Left colon (tissue), 2 donors: ENCODE results near the gene SYT1. TPM values are rescaled to one million over a fixed set of nuclear protein-coding genes. Genes with fewer than 3 reads are reported as not detected.
"Not testable (repeated sequence)": the region's sequence is repeated elsewhere in the genome, so short reads cannot be mapped to it uniquely, and the experiment has no call there.

Source experiments
- ATAC-seq: fragments of 200-7000 bp; cut with Tn5 transposase; one replicate; pipeline ENCODE4 v1.9.1; 2020; ENCODE audit warnings: mild to moderate bottlenecking, moderate library complexity
- DNase-seq, 2 donors: peaks; one replicate each; pipeline ENCODE4 v3.0.0-alpha.2; 2020
- intact Hi-C, 2 donors: fragments of 100-400 bp; cut with DNase I in 1 of 2; cut with micrococcal nuclease in 1 of 2; formaldehyde crosslinking; loops; one replicate each; pipeline versions ENCODE4 v1.11.2 to v1.14.0; 2022; cut with DNase I, micrococcal nuclease
- total RNA-seq, 2 donors: library from RNA; stranded (reverse); fragmentation: NEBNext Ultra II Directional; extraction: Animal tissue kit (Norgen Biotek cat#: 25700); gene quantifications; one replicate each; pipeline ENCODE4 v1.2.1, GENCODE V29; 2021
- donor health status: DM: no; HTN: no; CAD: no.
- donor health status: DM: yes; HTN: yes; CAD: no.

SYT1 gene
- total RNA-seq, 2 donors from 2014 or later = 0.92 to 1.5 TPM

DNA sequence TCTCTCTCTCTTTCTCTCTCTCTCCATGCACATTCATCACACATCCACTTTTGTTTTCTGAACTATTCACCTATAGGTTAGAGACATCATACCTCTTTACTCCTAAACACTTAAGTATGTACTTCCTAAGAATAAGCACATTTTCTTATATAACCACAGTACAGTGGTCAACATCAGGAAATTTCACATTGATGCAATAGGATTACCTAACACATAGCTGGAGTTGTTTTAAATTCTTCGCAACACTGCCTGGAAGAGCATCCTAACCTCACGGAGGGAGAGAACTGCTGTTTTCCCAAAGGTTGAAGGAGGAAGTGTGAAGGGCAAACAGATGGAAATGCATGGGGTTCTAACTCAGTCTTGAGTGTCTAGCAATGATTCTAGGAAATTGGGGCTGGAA lies 159.2 kb downstream of the SYT1 start:
- DNase-seq (no peak), ATAC-seq (no peak)
- intact Hi-C loops = no loop called here

DNA sequence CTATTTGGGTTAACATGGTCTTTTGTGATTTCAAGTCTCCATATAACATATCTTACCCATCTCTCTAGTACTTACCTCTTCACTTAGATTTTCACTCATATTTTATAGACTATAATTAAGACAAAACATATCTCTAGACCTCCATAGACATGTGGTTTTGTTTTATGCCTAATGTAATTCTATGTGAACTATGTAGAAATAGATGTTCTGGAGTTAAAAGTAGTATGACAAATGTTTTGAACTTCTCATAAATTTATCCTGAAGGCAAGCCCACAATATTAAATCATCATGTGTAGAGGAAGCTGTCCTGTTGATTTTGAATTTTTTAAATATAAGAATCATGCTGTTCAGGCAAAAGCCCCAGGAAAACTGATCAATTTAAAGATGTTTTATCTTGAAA lies 169.2 kb downstream of the SYT1 start:
- ATAC-seq (no peak), DNase-seq (no peak)
- intact Hi-C loops = no loop called here

DNA sequence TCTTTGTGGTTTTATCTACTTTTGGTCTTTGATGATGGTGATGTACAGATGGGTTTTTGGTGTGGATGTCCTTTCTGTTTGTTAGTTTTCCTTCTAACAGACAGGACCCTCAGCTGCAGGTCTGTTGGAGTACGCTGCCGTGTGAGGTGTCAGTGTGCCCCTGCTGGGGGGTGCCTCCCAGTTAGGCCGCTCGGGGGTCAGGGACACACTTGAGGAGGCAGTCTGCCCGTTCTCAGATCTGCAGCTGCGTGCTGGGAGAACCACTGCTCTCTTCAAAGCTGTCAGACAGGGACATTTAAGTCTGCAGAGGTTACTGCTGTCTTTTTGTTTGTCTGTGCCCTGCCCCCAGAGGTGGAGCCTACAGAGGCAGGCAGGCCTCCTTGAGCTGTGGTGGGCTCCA lies 180.2 kb downstream of the SYT1 start:
- DNase-seq, intact Hi-C loops, ATAC-seq: not testable (repeated sequence)

- DNase-seq, intact Hi-C loops, ATAC-seq: not testable (repeated sequence)
Observed at GRCh38 chr12:79045149-79045703, 180.7 kb downstream of the SYT1 start.

DNA sequence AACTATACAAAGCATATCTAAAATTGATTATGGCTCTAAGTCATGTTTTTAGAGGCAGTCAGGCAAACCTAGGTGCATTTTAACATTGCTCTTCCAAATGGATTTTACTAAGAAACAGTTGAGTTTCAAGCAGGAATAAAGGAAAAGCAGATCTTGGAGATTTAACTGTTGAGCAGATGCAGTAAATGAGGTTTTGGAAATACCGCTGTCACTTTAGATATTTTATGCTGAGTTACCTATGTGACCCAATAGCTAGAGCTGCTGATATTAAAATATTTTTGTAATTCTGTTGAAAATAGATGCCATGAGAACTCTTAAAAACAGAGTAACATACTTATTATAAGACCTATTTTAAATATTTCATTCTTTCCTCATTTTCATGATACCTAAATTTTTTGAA lies 181.4 kb downstream of the SYT1 start:
- intact Hi-C loops = no loop called here
- DNase-seq = no peak
- ATAC-seq = no peak

DNA sequence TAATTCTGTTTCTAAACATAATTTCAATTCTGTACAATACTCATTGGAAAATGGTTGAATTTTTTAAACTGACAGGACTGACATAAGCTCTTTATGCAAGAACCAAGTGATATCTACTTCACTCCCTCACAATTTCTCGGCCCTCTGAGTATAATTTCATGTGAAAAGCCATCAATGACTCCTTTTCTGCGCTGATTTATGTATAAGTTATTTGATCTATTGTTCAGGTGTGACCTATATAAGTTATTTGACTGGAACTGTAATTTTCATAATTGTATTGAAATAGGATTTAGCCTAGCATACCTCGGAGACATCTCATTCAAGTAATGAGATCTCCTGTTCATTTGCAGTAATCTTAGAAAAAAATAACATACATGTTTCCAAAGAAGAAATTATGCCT lies 184.4 kb downstream of the SYT1 start:
- ATAC-seq (no peak), DNase-seq (no peak)
- intact Hi-C loops = no loop called here

- ATAC-seq = no peak
- intact Hi-C loops = no loop called here
- DNase-seq = no peak
Observed at GRCh38 chr12:79053394-79053793, 188.8 kb downstream of the SYT1 start.

- DNase-seq (no peak), ATAC-seq (no peak)
- intact Hi-C loops = no loop called here
Observed at GRCh38 chr12:79055926-79056674, 191.5 kb downstream of the SYT1 start.

DNA sequence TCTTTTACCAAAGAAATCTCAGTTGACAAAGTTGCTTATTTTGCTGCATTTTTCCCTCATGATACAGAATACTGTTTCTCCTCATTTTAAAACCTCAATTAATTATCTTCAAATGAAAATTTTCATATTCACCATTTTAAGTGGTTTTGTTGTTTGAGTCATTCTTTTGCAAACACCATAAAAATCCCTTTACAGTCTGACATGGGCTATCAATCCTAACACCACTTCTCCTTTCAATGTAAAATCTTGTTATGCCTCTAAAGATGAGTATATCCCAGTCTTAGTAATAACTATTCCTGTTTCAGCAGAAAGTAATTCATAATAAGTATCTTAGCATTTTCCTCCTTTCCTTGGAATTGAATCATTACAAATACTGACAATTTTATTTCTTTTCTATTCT lies 192.2 kb downstream of the SYT1 start:
- ATAC-seq (no peak), DNase-seq (no peak)
- intact Hi-C loops = no loop called here

GRCh38 chr12:79057540-79057939 lies 193.0 kb downstream of the SYT1 start:
- no peak for DNase-seq
- ATAC-seq = no peak
- intact Hi-C loops = no loop called here

DNA sequence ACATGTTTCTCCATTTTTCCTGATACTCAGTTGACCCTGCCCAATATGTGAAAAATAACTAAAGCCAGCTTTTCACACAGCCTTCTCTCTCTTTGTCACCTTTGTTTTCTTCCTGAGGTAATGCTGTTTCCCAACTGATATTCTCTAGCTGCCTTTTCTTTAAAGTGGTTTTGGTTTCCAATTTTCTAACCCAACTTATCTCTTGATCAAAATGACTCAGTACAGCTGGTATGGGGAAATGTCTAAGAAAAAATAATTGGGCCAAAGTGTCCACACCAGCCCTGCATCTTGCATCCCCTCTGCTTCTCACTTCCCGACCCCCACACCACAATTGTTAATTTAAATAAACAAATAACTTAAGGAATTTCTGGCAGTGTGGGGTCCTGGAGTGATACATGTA lies 193.8 kb downstream of the SYT1 start:
- DNase-seq = no peak
- intact Hi-C loops = no loop called here
- ATAC-seq = no peak

DNA sequence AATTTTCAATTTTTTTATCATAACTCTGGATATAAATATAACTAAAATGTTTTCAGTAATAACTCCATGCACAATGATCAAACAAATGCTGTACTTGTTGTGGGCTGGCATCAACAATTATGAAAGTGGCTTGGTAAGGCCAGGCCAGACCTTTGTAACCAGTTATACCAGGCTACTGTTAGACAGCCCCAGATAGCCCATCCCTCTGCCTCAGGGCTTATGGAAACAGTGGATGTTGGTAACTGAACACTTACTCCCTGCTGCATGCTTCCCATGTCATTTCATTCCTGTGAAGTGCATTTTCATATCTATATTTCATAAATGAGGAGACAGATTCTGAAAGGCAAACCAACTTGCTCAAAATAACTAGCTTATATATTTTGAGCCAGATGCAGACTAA lies 195.0 kb downstream of the SYT1 start:
- intact Hi-C loops = no loop called here
- ATAC-seq (no peak), DNase-seq (no peak)

GRCh38 chr12:79063258-79063657 lies 198.7 kb downstream of the SYT1 start:
- no peak for DNase-seq
- no peak for ATAC-seq
- intact Hi-C loops = no loop called here

GRCh38 chr12:79067977-79068376 lies 203.4 kb downstream of the SYT1 start:
- DNase-seq = no peak
- intact Hi-C loops = no loop called here
- ATAC-seq = no peak

GRCh38 chr12:79069009-79069408 lies 204.4 kb downstream of the SYT1 start:
- intact Hi-C loops = no loop called here
- no peak for ATAC-seq
- no peak for DNase-seq

GRCh38 chr12:79071498-79071897 lies 206.9 kb downstream of the SYT1 start:
- DNase-seq (no peak), ATAC-seq (no peak)
- intact Hi-C loops = no loop called here

DNA sequence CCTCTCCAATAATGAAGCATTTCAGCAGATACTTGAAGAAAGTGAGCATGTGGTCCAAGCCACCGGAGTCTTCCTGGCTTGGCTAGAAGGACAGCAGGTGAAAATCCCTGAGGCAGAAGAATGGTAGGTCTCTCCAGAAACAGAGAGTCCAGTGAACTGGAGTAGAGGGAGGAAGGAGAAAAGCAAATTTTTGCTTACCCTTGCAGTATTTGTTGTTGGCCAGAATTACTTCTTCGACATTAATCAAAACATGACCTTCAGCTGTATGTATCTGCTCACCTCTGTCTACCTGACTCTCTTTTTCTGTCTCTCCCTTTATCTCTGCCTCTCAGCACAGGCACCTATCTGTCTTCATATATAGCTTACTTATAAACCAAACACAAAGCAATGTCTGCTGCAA lies 208.9 kb downstream of the SYT1 start:
- ATAC-seq (no peak), DNase-seq (no peak)
- intact Hi-C loops = no loop called here

- intact Hi-C loops = no loop called here
- no peak for ATAC-seq
Observed at GRCh38 chr12:79082595-79082994, 218.0 kb downstream of the SYT1 start.

GRCh38 chr12:79083181-79083580 lies 218.6 kb downstream of the SYT1 start:
- intact Hi-C loops = no loop called here
- no peak for DNase-seq
- no peak for ATAC-seq

More at GRCh38 chr12:79082595-79082994, 218.0 kb downstream of the SYT1 start:
- no peak for DNase-seq

DNA sequence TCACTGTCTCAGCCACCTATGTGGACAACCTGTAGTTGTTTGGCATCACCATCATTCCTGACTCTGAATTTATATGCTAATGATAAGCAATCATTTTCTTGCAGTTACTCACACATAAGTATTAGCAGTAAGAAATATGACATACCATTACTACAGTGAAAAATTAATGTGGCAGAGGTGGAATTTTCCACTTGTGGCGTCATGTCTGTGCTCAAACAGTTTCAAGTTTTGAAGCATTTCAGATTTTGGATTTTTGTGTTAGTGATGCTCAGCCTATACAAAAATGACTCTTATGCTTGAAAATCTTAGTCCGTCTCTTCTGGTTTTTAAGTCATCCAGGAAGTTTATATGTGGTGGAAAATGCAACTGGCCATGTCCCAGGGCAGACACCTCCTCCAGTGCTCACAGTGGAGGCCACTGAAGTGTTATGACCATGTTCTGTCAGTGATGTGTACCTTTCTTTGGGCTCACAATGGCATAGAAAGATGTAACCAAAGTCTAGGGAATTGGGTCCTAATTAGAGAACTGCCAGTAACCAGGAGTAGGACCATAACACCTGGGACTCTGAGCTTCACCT lies 220.6 kb downstream of the SYT1 start:
- intact Hi-C loops = no loop called here
- DNase-seq (no peak), ATAC-seq (no peak)
